ENCODE data around the gene TFPI. TPM values are rescaled to one million over a fixed set of nuclear protein-coding genes. Genes with fewer than 3 reads are reported as not detected.

TFPI gene
- total RNA-seq, 1 experiment from 2014 or later, result 129 TPM

DNA sequence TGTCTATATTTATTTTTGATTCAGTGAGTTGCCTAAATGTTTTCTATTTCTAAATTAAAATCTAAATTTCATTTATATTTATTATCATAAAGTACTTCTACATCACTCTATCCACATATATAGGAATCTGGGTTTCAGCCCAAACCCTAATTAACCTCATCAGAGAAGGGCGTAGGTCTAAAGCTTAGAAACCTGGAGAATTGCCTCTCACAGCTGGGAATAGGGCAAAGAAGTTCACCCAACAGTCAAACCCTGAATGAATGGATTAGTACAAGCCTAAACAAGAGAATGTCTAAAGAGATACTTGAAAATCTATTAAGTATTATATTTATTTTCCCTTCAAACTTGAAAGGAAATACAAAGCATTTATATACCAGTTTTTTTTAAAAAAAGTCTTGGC, 26.2 kb downstream of the TFPI start:
- no TSS peak for BruUV-seq (replicated peaks)
- intact Hi-C loops (cut with micrococcal nuclease; ENCODE audit: unreplicated experiment), result no loop called here
- Histone ChIP-seq H3K4me1 (ENCODE audit: control insufficient read depth, insufficient read depth, low read length) (peaks cover 30% of the 10 kb centered on the region), H3K4me3 (ENCODE audit: low read depth in 2 of 2, low read length in 2 of 2) (no peak overlapping the region), H3K27ac (ENCODE audit: low read length) (peak overlapping the region; percentile 91), H3K27me3 (ENCODE audit: control insufficient read depth, insufficient read depth, low read length) (no peaks in the 10 kb centered on the region), H3K36me3 (ENCODE audit: control insufficient read depth, insufficient read depth, low read length) (peaks cover 8% of the 10 kb centered on the region; the same call in 1 of the 2 replicates), H3K9me3 (ENCODE audit: control insufficient read depth, insufficient read depth, low read depth, low read length) (0 out of 2 replicates have a peak, but pooled peaks cover under 1% of the 10 kb centered on the region)
- ChIA-PET CTCF (no interaction called here), POLR2A (no interaction called here)
- in situ Hi-C loops (cut with HindIII; ENCODE audit: low pct_unique_long_range_greater_than_20kb, low sequenced_read_pairs), result no loop called here
- ATAC-seq (no peak), DNase-seq (ENCODE audit: low read depth, low spot score) (no peak)
- TF ChIP-seq, protein P1, sequence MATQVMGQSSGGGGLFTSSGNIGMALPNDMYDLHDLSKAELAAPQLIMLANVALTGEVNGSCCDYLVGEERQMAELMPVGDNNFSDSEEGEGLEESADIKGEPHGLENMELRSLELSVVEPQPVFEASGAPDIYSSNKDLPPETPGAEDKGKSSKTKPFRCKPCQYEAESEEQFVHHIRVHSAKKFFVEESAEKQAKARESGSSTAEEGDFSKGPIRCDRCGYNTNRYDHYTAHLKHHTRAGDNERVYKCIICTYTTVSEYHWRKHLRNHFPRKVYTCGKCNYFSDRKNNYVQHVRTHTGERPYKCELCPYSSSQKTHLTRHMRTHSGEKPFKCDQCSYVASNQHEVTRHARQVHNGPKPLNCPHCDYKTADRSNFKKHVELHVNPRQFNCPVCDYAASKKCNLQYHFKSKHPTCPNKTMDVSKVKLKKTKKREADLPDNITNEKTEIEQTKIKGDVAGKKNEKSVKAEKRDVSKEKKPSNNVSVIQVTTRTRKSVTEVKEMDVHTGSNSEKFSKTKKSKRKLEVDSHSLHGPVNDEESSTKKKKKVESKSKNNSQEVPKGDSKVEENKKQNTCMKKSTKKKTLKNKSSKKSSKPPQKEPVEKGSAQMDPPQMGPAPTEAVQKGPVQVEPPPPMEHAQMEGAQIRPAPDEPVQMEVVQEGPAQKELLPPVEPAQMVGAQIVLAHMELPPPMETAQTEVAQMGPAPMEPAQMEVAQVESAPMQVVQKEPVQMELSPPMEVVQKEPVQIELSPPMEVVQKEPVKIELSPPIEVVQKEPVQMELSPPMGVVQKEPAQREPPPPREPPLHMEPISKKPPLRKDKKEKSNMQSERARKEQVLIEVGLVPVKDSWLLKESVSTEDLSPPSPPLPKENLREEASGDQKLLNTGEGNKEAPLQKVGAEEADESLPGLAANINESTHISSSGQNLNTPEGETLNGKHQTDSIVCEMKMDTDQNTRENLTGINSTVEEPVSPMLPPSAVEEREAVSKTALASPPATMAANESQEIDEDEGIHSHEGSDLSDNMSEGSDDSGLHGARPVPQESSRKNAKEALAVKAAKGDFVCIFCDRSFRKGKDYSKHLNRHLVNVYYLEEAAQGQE (IDR thresholded peaks at IDR 0.05; ENCODE audit: insufficient read depth in 1 of 2, low read depth in 2 of 2, low read length in 1 of 2), result no peak
- TF ChIP-seq SIN3A (IDR thresholded peaks at IDR 0.05; ENCODE audit: borderline replicate concordance, insufficient read depth, low read depth, low read length) (no peak), TCF7L2 (IDR thresholded peaks at IDR 0.05; ENCODE audit: low read depth, low read length) (no peak), POLR2AphosphoS5 (IDR thresholded peaks at IDR 0.05; ENCODE audit: low read depth, low read length) (no peak)
- TF ChIP-seq, protein P2, sequence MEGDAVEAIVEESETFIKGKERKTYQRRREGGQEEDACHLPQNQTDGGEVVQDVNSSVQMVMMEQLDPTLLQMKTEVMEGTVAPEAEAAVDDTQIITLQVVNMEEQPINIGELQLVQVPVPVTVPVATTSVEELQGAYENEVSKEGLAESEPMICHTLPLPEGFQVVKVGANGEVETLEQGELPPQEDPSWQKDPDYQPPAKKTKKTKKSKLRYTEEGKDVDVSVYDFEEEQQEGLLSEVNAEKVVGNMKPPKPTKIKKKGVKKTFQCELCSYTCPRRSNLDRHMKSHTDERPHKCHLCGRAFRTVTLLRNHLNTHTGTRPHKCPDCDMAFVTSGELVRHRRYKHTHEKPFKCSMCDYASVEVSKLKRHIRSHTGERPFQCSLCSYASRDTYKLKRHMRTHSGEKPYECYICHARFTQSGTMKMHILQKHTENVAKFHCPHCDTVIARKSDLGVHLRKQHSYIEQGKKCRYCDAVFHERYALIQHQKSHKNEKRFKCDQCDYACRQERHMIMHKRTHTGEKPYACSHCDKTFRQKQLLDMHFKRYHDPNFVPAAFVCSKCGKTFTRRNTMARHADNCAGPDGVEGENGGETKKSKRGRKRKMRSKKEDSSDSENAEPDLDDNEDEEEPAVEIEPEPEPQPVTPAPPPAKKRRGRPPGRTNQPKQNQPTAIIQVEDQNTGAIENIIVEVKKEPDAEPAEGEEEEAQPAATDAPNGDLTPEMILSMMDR (IDR thresholded peaks at IDR 0.05), result no peak

DNA sequence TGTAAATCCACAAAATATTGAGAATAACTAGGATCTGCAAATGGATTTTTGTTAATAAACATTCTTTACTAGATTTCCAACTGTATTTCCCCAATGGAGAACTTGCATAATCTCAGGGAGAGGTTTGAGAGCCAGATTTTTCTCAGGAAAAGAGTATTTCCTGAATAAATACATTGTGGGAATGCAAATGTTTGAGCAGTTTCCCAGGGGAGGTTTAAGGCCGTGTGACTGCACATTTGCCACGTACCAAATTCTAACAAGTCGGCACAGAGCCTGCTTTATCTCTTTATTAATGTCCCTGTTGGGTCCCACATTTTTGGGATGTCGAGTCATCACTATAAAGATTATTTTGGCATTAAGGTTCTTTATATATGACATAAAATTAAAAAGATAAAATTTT, 27.0 kb downstream of the TFPI start:
- TF ChIP-seq POLR2AphosphoS5 (IDR thresholded peaks at IDR 0.05; ENCODE audit: low read depth, low read length) (no peak), SIN3A (IDR thresholded peaks at IDR 0.05; ENCODE audit: borderline replicate concordance, insufficient read depth, low read depth, low read length) (no peak), TCF7L2 (IDR thresholded peaks at IDR 0.05; ENCODE audit: low read depth, low read length) (no peak)
- TF ChIP-seq, protein P1 (IDR thresholded peaks at IDR 0.05; ENCODE audit: insufficient read depth in 1 of 2, low read depth in 2 of 2, low read length in 1 of 2), result no peak
- TF ChIP-seq, protein P2 (IDR thresholded peaks at IDR 0.05), result no peak
- ATAC-seq, result no peak
- ChIA-PET CTCF (no interaction called here), POLR2A (interaction anchor here (0.6 kb wide), 1 partner anchor 8 kb away, joined by 3 read pairs; no protein-coding TSS in a partner anchor)
- BruUV-seq (replicated peaks), result no TSS peak
- in situ Hi-C loops (cut with HindIII; ENCODE audit: low pct_unique_long_range_greater_than_20kb, low sequenced_read_pairs), result no loop called here
- Histone ChIP-seq H3K4me3 (ENCODE audit: low read depth in 2 of 2, low read length in 2 of 2) (no peak overlapping the region), H3K36me3 (ENCODE audit: control insufficient read depth, insufficient read depth, low read length) (peaks cover 8% of the 10 kb centered on the region; the same call in 1 of the 2 replicates), H3K27me3 (ENCODE audit: control insufficient read depth, insufficient read depth, low read length) (no peaks in the 10 kb centered on the region), H3K27ac (ENCODE audit: low read length) (peak overlapping the region; percentile 91), H3K9me3 (ENCODE audit: control insufficient read depth, insufficient read depth, low read depth, low read length) (no peaks in the 10 kb centered on the region), H3K4me1 (ENCODE audit: control insufficient read depth, insufficient read depth, low read length) (peaks cover 30% of the 10 kb centered on the region)
- intact Hi-C loops (cut with micrococcal nuclease; ENCODE audit: unreplicated experiment), result no loop called here
- no peak for DNase-seq (ENCODE audit: low read depth, low spot score)

Measured in Panc1 (cell line).